Putamen (tissue), 1 donor: ENCODE data around the gene MSRB3.
"Not testable (repeated sequence)": the region's sequence is repeated elsewhere in the genome, so short reads cannot be mapped to it uniquely, and the experiment has no call there.

Source experiments
- DNase-seq: peaks from one replicate; pipeline ENCODE4 v3.0.0-alpha.2; 2016; ENCODE audit warnings: low spot score

The MSRB3 gene

GRCh38 chr12:65278576-65279368 is at the start of gene MSRB3:
TSS of gene MSRB3 (plus strand) at chr12:65278683. CDS start at chr12:65308580, 29,897 bp downstream.
- peak; percentile 39 for DNase-seq

- no peak for DNase-seq
Observed at GRCh38 chr12:65229441-65229840, 49.0 kb upstream of the MSRB3 start.

GRCh38 chr12:65232476-65233077 is 45.9 kb upstream of the MSRB3 start:
- no peak for DNase-seq

DNA sequence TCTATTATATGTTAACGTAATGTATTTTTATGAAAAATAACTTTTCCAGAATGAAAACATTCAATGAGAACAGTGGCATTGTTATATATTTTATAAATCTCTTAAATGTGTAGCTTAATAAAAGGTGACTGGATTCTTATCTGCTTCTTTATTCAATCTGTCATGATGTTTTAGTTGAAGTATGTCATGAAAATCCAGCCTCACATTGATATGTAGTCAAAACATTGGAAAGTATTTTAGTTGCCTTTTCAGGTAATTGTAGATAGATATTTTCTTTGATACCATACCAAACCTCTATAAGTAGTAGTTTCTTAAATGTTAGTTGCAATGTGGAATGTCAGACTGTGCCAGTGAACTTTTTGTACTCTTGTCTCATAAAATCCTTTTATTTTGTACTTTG is 41.3 kb upstream of the MSRB3 start:
- DNase-seq = no peak

- no peak for DNase-seq
Observed at GRCh38 chr12:65238609-65239008, 39.9 kb upstream of the MSRB3 start.

- DNase-seq = no peak
Observed at GRCh38 chr12:65248656-65249633, 29.5 kb upstream of the MSRB3 start.

GRCh38 chr12:65252515-65252914 is 26.0 kb upstream of the MSRB3 start:
- no peak for DNase-seq

DNA sequence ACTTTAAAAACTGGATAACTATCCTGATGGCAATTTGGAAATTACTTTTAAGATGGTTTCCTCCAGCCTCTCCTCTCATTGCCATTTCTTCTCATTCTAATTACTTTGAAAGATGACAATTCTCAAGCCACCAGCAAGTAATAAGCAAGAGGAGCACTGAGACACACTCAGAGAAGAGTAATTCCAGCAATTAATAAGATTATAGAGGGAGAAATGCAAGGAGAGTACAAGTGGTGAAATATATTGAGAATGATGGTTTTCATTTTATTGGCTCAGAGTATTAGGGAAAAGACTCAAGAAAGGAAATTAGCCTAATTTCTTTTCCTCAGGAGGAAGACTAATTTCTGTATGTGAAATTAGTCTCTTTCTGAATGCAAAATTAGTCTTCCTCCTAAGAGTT is 20.5 kb upstream of the MSRB3 start:
- DNase-seq = no peak

DNA sequence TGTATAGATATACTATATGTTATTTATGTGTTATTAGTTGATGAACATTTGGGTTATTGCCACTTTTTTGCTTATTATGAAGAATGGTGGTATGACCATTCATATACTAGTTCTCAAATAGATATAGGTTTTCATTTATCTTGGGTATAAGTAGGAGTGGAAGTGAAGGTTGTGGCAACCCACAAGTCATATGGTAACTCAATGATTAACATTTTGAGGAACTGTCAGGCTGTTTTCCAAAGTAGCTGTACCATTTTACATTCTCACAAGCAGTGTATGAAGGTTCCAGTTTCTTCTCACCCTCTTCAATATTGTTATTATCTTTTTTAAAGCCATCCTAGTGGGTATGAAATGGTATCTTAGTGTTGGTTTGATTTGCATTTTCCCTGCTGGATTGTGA is 19.0 kb upstream of the MSRB3 start:
- DNase-seq = no peak

DNA sequence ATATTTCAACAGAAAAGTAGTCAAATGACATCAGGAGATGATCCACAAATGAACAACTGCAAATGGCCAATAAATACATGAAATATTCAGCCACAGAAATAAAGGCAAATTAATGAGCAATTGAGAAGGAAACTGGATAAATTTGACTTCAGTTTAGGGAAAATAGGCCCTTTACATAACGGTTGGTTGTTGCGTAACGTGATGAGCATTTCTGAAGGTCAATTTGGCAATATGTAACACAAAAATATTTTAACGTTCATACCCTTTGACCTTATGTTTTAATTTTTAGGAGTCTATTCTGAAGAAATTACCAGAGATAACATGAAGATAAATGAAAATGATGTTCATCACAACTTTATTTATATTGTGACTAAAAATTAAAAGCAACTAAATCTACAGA is 14.7 kb upstream of the MSRB3 start:
- no peak for DNase-seq

- DNase-seq = no peak
Observed at GRCh38 chr12:65266408-65266807, 12.1 kb upstream of the MSRB3 start.

DNA sequence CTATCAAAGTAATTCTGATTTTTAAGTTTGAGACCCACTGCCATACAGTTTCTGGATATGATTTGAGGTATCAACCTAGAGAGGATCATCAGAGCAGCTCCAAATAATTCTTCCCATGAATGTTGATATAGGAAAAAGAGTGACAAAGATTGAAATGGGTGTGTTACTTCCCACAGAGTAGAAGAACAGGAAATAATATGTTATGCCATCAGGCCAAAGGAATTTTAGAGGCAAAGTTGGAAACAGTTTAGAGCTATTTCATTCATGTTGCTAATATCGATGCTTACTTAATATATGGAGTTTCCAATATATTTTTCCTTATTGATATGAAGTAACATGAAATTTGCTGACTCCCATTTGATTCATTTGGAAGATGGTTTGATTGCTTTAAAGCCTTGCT is 8.9 kb upstream of the MSRB3 start:
- no peak for DNase-seq

GRCh38 chr12:65274602-65275272 is 3.7 kb upstream of the MSRB3 start:
- no peak for DNase-seq

DNA sequence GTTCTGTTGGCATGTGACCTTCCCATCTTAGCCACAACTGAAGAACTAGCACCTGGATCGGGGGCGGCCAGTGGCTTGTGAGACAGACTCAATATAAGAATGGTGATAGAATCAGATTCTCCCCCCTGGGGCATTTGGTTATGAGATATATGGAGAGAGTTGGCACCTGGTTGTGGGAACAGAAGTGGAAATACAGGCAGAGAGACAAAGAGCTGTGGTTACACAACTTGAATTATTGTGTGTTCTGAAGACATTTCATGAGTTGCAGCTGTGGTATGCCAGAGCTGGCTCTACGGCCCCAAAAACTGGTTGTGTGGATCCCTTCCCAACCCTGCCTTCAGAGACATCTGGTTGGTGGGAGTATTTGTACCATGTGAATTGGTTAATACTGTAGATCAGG is 2.9 kb upstream of the MSRB3 start:
- no peak for DNase-seq

DNA sequence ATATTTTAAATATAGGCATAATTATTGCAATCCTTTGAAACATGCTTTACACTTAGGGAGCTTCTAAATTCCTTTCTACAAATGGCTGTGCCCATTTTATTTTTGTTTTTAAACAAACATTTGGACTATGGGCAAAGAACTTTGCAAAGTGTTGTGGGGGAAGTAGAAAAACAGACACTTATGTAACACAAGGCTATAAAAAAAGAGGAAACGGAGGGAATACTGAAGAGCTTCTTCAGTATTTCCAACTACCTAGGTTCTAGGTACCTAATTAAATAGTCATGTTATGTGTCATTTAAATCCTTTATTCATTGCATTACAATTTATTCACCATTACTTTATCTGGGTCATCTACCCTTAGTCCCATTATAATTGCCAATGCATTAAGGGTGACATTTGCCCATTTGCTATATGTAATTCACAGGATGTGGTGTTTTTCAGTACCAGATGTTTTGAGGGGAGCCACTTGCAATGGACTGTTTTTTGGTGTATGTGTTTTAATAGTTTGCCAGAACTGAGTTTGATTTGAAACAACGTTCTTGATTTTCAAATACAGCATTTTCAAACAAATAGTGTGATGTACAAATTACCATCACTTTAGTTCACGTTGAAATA is 1.5 kb upstream of the MSRB3 start:
- no peak for DNase-seq

- no peak for DNase-seq
Observed at GRCh38 chr12:65277994-65278575, 398 bp upstream of the MSRB3 start.

- DNase-seq = peak; percentile 22
Observed at GRCh38 chr12:65279369-65280112, 1.1 kb downstream of the MSRB3 start.

DNA sequence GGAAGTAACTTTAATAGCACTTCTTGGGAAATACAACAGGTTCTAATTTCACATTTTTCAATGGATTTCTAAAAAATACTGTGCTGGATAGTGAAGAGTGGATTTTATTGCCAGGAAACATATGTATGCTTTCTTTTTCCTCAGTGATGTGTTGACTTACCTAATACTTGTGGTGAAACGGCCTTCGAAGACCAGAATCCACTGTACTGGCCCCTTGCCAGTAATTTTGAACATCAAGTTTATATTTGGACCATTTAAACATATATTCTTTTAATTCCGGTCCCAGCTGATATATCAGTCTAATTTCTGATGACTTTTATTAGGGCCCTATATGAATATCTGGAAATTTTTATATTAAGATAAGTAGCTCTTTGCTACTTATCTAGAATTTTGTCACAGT is 1.8 kb downstream of the MSRB3 start:
- no peak for DNase-seq

- no peak for DNase-seq
Observed at GRCh38 chr12:65282840-65283239, 4.4 kb downstream of the MSRB3 start.

DNA sequence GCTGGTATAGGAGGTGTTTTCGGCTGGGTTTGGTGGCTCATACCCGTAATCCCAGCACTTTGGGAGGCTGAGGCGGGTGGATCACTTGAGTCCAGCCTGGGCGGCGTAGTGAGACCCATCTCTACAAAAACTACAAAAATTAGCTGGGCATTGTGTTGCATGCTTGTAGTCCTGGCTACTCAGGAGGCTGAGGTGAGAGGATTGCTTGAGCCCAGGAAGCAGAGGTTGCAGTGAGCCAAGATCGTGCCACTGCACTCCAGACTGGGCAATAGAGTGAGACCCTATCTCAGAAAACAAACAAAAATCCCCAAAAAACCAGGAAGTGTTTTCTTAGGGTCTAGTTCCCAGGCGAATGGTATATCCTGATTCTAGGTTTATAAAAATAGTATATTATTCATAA is 7.0 kb downstream of the MSRB3 start:
- DNase-seq = not testable (repeated sequence)
